HCT116 (cell line): Measurements from ENCODE around the gene DDN.

Experiments used
- CTCF ChIP-seq, 3 experiments: fragments of 200-600 bp in 1 of 3; sonication (generic) in 1 of 3; IDR thresholded peaks in 2 of 3; conservative IDR thresholded peaks in 1 of 3; 2 replicates each; pipeline ENCODE4 v1.5.1; 2012 to 2017; ENCODE audit warnings: low read depth in 2 of 3, low read length in 2 of 3, antibody characterized with exemption in 1 of 3, borderline replicate concordance in 1 of 3, control low read depth in 1 of 3, mild to moderate bottlenecking in 1 of 3, mixed read lengths in 1 of 3, mixed run types in 1 of 3, moderate library complexity in 1 of 3; ENCODE audit not compliant: insufficient read depth in 1 of 3
- ELF1 ChIP-seq: IDR thresholded peaks from 2 replicates; pipeline ENCODE4 v1.6.1; 2012; ENCODE audit warnings: low read depth, borderline replicate concordance
- EZH2 ChIP-seq: fragments of 200-600 bp; sonication (generic); IDR thresholded peaks from 2 replicates; pipeline ENCODE4 v1.6.1; 2017; ENCODE audit warnings: antibody characterized with exemption, mixed run types
- POLR2AphosphoS5 ChIP-seq: IDR thresholded peaks from 2 replicates; pipeline ENCODE4 v1.6.1; 2011; ENCODE audit warnings: mild to moderate bottlenecking, low read depth, low read length, moderate library complexity
- SIN3A ChIP-seq: IDR thresholded peaks from 2 replicates; pipeline ENCODE4 v1.6.1; 2012; ENCODE audit warnings: low read depth

DNA sequence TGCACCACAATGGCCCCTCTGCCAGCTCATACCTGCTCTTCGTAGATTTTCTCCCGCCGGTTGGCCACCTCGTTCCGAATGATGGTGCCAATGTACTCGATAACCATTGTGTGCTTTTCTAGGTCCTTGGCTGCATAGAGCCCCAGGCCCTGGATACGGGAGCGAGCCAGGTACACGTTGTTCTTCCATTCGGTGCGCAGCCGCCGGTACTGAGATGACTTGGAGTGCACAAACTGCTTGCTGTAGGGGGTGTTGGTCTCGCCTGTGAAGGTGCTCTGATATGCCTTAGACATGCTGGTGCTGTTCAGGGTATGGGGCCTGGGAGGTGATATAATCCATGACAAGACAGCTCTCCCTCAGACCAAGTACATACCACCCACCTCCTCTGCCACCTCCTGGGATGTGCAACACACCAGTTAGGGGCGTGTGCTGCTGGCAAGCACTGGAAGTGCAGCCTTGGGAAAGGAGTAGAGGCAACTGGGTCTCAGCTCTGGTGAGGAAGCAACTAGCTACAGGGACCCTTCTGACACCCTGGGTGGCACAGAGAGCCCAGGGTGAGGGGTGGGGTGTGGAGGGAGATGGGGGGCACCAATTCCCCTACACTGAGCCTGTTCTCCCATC lies 23.5 kb upstream of the DDN start:
- no peak for TF ChIP-seq POLR2AphosphoS5
- TF ChIP-seq SIN3A = no peak
- TF ChIP-seq CTCF (IDR thresholded peaks at IDR 0.05 in 2 of 3, conservative IDR thresholded peaks at IDR 0.05 in 1 of 3; ENCODE audit: borderline replicate concordance in 1 of 3, insufficient read depth in 1 of 3, low read depth in 2 of 3, low read length in 2 of 3) = no peak
- TF ChIP-seq ELF1 = no peak
- TF ChIP-seq EZH2 = no peak
